Skin epidermis (tissue), 12 donors: ENCODE measurements around the gene TEC.
"Not testable (repeated sequence)": the region's sequence is repeated elsewhere in the genome, so short reads cannot be mapped to it uniquely, and the experiment has no call there.

Experiments used
- H3K27ac ChIP-seq, 21 experiments: fragments of 200-600 bp; sonication (generic) in 11 of 21; one replicate each; pipeline ENCODE4 v1.5.0; 2020; ENCODE audit warnings: mild to moderate bottlenecking in 3 of 21, inconsistent platforms in 2 of 21, moderate library complexity in 2 of 21
- H3K4me3 ChIP-seq, 7 experiments: fragments of 200-600 bp; sonication (generic) in 2 of 7; one replicate each; pipeline ENCODE4 v1.5.0; 2020; ENCODE audit warnings: inconsistent platforms in 2 of 7, mild to moderate bottlenecking in 2 of 7, moderate library complexity in 1 of 7

Gene TEC

GRCh38 chr4:48210966-48211328, 58.7 kb downstream of the TEC start:
- Histone ChIP-seq H3K27ac (no peak overlapping the region), H3K4me3 (no peak overlapping the region)

DNA sequence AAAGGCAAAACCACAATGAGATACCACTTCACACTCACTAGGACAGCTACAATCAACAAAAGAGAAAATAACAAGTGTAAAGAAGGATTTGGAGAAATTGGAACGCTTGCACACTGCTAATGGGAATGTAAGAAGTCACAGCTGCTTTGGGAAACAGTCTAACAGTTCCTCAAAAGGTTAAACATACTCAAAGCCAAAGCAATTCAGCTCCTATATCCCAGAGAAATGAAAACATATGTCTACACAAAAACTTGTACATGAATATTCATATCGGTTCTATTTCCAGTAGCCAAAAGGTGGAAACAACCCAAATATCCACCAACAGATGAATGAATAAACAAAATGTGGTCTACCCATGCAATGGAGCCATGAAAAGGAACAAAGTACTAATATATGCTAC, 64.0 kb downstream of the TEC start:
- Histone ChIP-seq H3K4me3 (no peak overlapping the region), H3K27ac (no peak overlapping the region)

- H3K4me3 ChIP-seq, result no peak overlapping the region
These were observed 64.5 kb downstream of the TEC start for GRCh38 chr4:48205107-48205506.

DNA sequence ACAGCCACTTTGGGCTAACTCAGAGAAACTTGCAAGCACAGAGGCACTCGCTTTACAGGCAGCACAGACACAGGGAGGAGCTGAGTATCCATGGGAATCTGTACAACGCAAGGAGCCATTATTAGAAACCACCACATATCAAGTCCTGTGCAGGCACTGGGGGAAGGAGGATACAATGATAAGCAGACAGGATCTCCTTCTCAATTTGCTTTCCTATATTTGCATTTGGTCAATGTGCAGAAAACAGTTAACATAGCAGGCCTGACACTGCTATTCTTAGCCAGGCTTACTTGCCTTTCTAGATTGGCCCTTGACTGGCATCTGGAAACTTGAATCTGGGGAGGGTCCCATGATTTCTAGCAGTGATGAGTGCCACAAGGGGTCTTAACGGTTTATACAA, 65.8 kb downstream of the TEC start:
- no peak overlapping the region for H3K4me3 ChIP-seq
- H3K27ac ChIP-seq, result no peak overlapping the region

More at GRCh38 chr4:48205107-48205506, 64.5 kb downstream of the TEC start:
- no peak overlapping the region for H3K27ac ChIP-seq

GRCh38 chr4:48197643-48198237, 71.9 kb downstream of the TEC start:
- no peak overlapping the region for H3K4me3 ChIP-seq
- no peak overlapping the region for H3K27ac ChIP-seq

- Histone ChIP-seq H3K4me3 (no peak overlapping the region), H3K27ac (no peak overlapping the region)
These were observed 72.7 kb downstream of the TEC start for GRCh38 chr4:48196758-48197504.

- Histone ChIP-seq H3K27ac (no peak overlapping the region), H3K4me3 (no peak overlapping the region)
These were observed 73.8 kb downstream of the TEC start for GRCh38 chr4:48195853-48196252.

DNA sequence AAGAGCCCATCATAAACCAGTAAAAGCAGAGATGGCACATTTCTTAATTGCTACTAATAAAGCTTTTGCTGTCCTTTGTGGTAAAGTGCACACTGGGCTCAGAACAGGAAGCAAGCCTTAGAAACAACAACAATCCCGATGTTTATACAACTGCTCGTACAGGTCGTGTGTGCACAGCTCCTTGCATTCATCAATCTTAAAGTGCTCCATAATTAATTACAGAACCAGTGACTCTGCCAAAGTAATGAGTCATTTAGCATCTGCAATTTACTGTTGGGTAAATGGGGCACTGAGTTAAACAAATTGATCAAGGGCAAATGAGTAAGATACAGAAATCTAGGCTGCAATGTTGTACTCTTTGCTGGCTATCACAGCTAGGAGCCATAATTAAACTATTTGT, 74.3 kb downstream of the TEC start:
- Histone ChIP-seq H3K27ac (no peak overlapping the region), H3K4me3 (no peak overlapping the region)

GRCh38 chr4:48194971-48195370, 74.7 kb downstream of the TEC start:
- H3K4me3 ChIP-seq, result no peak overlapping the region
- no peak overlapping the region for H3K27ac ChIP-seq

- Histone ChIP-seq H3K27ac (no peak overlapping the region), H3K4me3 (no peak overlapping the region)
These were observed 75.6 kb downstream of the TEC start for GRCh38 chr4:48193921-48194468.

DNA sequence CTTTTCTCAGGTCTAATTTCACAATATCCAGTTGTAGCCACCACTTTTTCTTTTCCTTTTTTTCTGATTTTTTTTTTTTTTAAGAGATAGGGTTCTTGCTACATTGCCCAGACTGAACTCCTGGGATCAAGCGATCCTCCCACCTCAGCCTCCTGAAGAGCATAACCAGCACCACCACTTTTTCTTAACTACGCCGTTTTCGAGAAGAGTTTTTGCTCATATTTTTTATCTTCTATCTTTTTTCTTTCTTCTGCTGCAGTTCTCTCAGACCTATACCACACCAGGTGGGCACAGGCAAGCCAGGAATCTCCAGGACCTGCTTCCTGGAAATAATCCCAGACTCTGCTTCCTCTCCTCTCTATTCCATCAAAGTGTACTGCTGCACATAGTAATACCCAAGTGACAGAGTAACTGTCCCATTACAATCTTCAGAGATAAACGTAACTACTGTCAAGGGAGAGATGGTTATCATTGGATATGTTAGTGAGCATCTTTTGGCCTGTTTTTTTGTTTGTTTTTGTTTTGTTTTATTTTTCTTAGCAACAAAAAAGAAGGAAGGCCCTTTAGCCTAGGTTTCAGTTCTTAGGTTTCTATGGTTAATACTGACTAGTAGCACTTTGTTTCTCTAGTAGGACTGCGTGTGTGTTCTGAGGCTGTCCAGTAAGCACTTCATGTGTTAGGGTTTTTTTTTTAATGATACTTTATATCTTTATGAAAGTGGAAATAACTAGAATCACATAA, 76.4 kb downstream of the TEC start:
- Histone ChIP-seq H3K27ac (no peak overlapping the region), H3K4me3 (no peak overlapping the region)

DNA sequence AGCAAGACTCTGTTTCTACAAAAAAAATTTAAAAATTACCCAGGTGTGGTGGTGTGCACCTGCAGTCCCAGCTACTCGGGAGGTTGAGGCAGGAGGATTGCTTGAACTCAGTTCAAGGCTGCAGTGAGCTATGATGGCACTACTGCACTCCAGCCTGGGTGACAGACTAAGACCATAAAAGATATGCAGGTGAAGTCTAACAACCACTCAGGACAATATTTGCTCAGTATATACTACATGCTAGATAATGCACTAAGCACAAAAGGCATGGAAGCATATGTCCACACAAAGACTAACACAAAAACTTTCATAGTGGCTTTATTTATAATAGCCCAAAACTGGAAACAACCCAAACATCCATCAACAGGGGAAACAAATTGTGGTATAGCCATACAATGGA, 77.9 kb downstream of the TEC start:
- no peak overlapping the region for H3K4me3 ChIP-seq
- no peak overlapping the region for H3K27ac ChIP-seq

GRCh38 chr4:48190839-48191238, 78.8 kb downstream of the TEC start:
- Histone ChIP-seq H3K27ac (no peak overlapping the region), H3K4me3 (no peak overlapping the region)

DNA sequence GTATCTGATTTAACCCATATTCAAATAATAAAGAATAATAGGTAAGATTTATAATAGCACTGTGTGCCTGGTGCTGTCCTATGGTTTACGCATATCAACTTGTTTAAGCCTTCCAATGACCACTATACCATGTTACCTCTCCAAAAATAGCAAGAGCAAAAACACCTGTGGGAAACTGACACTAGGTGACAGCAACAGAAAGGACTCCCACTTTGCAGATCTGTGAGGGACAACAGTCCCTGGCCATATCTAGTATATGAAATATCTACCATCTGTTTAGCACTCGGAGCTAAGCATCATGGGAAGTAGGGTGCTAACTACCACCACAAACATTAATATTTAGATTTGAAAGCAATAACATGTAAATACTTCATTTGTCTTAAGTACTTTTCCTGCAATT, 79.9 kb downstream of the TEC start:
- H3K27ac ChIP-seq, result no peak overlapping the region

GRCh38 chr4:48188390-48188789, 81.2 kb downstream of the TEC start:
- Histone ChIP-seq H3K4me3 (no peak overlapping the region), H3K27ac (no peak overlapping the region)

More for the DNA sequence above, 79.9 kb downstream of the TEC start:
- no peak overlapping the region for H3K4me3 ChIP-seq

GRCh38 chr4:48187813-48188212, 81.8 kb downstream of the TEC start:
- H3K27ac ChIP-seq, result no peak overlapping the region
- no peak overlapping the region for H3K4me3 ChIP-seq

- not testable (repeated sequence) for H3K4me3 ChIP-seq, H3K27ac ChIP-seq
These were observed 82.6 kb downstream of the TEC start for GRCh38 chr4:48187066-48187465.

- H3K4me3 ChIP-seq, H3K27ac ChIP-seq: not testable (repeated sequence)
These were observed 83.2 kb downstream of the TEC start for GRCh38 chr4:48186394-48186793.

DNA sequence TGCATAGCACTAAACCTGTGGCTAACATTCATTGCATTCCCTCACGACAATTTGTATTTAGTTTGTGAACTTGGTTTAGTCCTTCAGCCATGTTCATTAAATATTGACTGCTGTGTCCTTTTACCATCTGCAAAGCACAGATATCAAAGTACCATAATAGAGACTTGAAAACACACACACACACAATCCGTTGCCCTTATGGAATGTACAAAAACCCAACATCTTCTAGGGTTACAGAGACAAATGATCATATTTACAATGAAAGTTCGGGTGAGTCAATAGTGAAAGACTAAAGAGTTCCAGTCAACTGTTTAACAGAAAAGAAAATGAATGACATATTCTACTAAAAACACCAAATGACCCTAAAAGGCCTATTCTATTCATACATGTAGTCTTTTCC, 84.8 kb downstream of the TEC start:
- Histone ChIP-seq H3K4me3 (no peak overlapping the region), H3K27ac (no peak overlapping the region)

DNA sequence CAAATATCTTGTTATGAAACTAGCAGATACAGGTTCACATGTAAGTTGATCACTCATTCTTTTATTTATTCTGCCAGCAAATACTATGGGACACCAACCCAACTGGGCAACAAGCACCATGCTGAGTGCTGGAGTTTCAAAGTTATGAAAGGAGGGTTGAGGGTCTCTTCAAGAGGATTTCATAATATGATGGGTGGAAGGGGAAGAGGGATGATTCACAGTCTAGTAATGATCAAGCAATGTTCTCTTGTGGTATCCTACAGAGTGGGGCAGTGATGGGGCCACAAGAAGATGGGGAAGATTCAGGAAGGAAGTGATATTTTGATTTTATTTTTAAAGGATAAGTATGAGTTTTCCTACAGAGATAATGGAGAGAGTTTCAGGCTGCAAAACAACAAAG, 89.4 kb downstream of the TEC start:
- H3K4me3 ChIP-seq, result no peak overlapping the region
- no peak overlapping the region for H3K27ac ChIP-seq

DNA sequence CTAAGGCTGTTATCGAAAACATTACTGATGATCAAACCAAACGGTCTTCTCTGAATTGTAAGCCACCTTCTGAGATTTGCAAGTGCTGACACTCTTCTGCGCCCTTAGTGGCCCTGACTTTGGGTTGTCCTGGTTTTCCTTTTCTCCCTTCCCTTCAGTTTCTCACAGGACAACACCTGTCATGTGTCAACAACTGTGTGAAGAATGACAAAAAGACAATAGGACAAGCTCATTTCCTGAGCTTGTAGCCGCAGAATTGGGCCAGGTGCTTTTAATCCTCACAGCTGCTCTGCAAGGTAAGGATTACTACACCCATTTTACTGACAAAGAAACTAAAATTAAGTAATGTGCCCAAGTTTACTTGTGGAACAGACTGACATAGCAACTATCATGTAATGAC, 90.7 kb downstream of the TEC start:
- no peak overlapping the region for H3K4me3 ChIP-seq
- H3K27ac ChIP-seq, result no peak overlapping the region
